GM12878 (cell line): Measurements from ENCODE around the gene PPM1G. TPM values are rescaled to one million over a fixed set of nuclear protein-coding genes. Genes with fewer than 3 reads are reported as not detected.
A peak's percentile ranks its signal among the peaks of the same experiment; 100 is the strongest.

Source experiments
- ATAC-seq: fragments of 200-7000 bp; cut with Tn5 transposase; 3 replicates; pipeline ENCODE4 v1.9.1; 2020; ENCODE audit warnings: mild to moderate bottlenecking, moderate library complexity
- BruUV-seq: library from RNA; stranded (reverse); fragments of 400-500 nt; replicated peaks from 2 replicates; lab custom pipeline; 2021; lab: Mats Ljungman, UMichigan
- CTCF ChIA-PET: fragments of 300-600 bp; sonication (Branson Sonifier 250); formaldehyde crosslinking; extraction: SDS; loops from one replicate; lab custom pipeline; 2021; ENCODE audit warnings: inconsistent platforms; lab: Yijun Ruan, JAX
- POLR2A ChIA-PET: fragments of 350-600 bp; formaldehyde crosslinking; extraction: SDS; loops from one replicate; lab custom pipeline; 2021; ENCODE audit warnings: inconsistent platforms; lab: Charles Lee
- RAD21 ChIA-PET: fragments of 300-600 bp; sonication (Branson Sonifier 250); formaldehyde crosslinking; loops from one replicate; lab custom pipeline; 2023; ENCODE audit warnings: antibody characterized with exemption; ENCODE audit not compliant: unreplicated experiment; lab: Charles Lee
- SMC1A ChIA-PET: fragments of 300-600 bp; sonication (Branson Sonifier 250); formaldehyde crosslinking; loops from one replicate; lab custom pipeline; 2023; ENCODE audit not compliant: unreplicated experiment, uncharacterized antibody; lab: Charles Lee
- DNase-seq: peaks from one replicate; pipeline ENCODE4 v3.0.0-alpha.2; 2011; ENCODE audit warnings: low read depth, low spot score
- FAIRE-seq: peaks from 3 replicates; lab custom pipeline; 2011; peaks lifted over from hg19 to GRCh38; lab: Jason Lieb, UNC
- H2AFZ ChIP-seq: 2 replicates; pipeline ENCODE4 v1.6.0; 2011; ENCODE audit warnings: low read depth, low read length, control low read depth; ENCODE audit not compliant: control insufficient read depth
- H3K27ac ChIP-seq: 2 replicates; pipeline ENCODE4 v1.5.1; 2011; ENCODE audit warnings: control low read depth; ENCODE audit not compliant: control insufficient read depth, insufficient read depth
- H3K27me3 ChIP-seq, 2 experiments: replicated peaks in 1 of 2; 2 replicates each; pipeline versions ENCODE4 v1.6.0 to v1.6.1; 2011; ENCODE audit warnings: low read length in 1 of 2; ENCODE audit not compliant: control insufficient read depth in 2 of 2, insufficient read depth in 2 of 2
- H3K36me3 ChIP-seq, 2 experiments: 2 replicates each; pipeline ENCODE4 v1.5.1; 2011; ENCODE audit warnings: low read length in 1 of 2; ENCODE audit not compliant: control insufficient read depth in 2 of 2, insufficient read depth in 2 of 2
- H3K4me1 ChIP-seq: 2 replicates; pipeline ENCODE4 v1.6.1; 2011; ENCODE audit warnings: mild to moderate bottlenecking, low read length, moderate library complexity, mixed read lengths; ENCODE audit not compliant: control insufficient read depth, insufficient read depth
- H3K4me2 ChIP-seq: 2 replicates; pipeline ENCODE4 v1.6.0; 2011; ENCODE audit warnings: control low read depth; ENCODE audit not compliant: control insufficient read depth, insufficient read depth
- H3K4me3 ChIP-seq: fragments of 200-600 bp; sonication (generic); 2 replicates; pipeline ENCODE4 v1.5.1; 2016
- H3K79me2 ChIP-seq: 2 replicates; pipeline ENCODE4 v1.6.0; 2011; ENCODE audit warnings: low read length; ENCODE audit not compliant: control insufficient read depth, insufficient read depth
- H3K9ac ChIP-seq: 2 replicates; pipeline ENCODE4 v1.8.0; 2011; ENCODE audit warnings: low read length, control low read depth, mixed read lengths; ENCODE audit not compliant: control insufficient read depth, insufficient read depth
- H3K9me3 ChIP-seq: replicated peaks from 3 replicates; pipeline ENCODE4 v1.5.1; 2011; ENCODE audit warnings: mild to moderate bottlenecking, low read length; ENCODE audit not compliant: control insufficient read depth, insufficient read depth
- H4K20me1 ChIP-seq: 2 replicates; pipeline ENCODE4 v1.6.0; 2011; ENCODE audit not compliant: control insufficient read depth, insufficient read depth
- ATF7 ChIP-seq: fragments of 450-650 bp; IDR thresholded peaks from 2 replicates; pipeline ENCODE4 v1.6.1; 2016; ENCODE audit warnings: low read depth, mild to moderate bottlenecking
- CHD1 ChIP-seq: IDR thresholded peaks from 2 replicates; pipeline ENCODE4 v1.6.1; 2012; ENCODE audit warnings: low read depth, low read length, improper control_type of control experiment
- DPF2 ChIP-seq: fragments of 450-650 bp; IDR thresholded peaks from 2 replicates; pipeline ENCODE4 v1.6.1; 2017; ENCODE audit warnings: mild to moderate bottlenecking
- EGR1 ChIP-seq, 2 experiments: IDR thresholded peaks; 1 replicate in 1 of 2; 2 replicates in 1 of 2; pipeline ENCODE4 v1.6.1; 2011 to 2012; ENCODE audit warnings: low read depth in 2 of 2, low read length in 2 of 2, borderline replicate concordance in 1 of 2, mild to moderate bottlenecking in 1 of 2, moderate library complexity in 1 of 2
- PAX5 ChIP-seq: IDR thresholded peaks from 2 replicates; pipeline ENCODE4 v1.6.1; 2011; ENCODE audit warnings: low read depth, low read length, borderline replicate concordance
- POU2F2 ChIP-seq: IDR thresholded peaks from 3 replicates; pipeline ENCODE4 v1.6.1; 2011; ENCODE audit warnings: low read depth, mild to moderate bottlenecking, low read length, borderline replicate concordance
- SIX5 ChIP-seq: IDR thresholded peaks from 2 replicates; pipeline ENCODE4 v1.6.1; 2011; ENCODE audit warnings: mild to moderate bottlenecking, low read depth, low read length, moderate library complexity; ENCODE audit not compliant: severe bottlenecking
- SMAD5 ChIP-seq: IDR thresholded peaks from 2 replicates; pipeline ENCODE4 v1.6.1; 2016; ENCODE audit warnings: antibody characterized with exemption, low read depth
- SMC3 ChIP-seq: IDR thresholded peaks from 2 replicates; pipeline ENCODE4 v1.6.1; 2011; ENCODE audit warnings: low read length, improper control_type of control experiment, borderline replicate concordance
- SP1 ChIP-seq: IDR thresholded peaks from one replicate; pipeline ENCODE4 v1.6.1; 2011; ENCODE audit warnings: low read depth, low read length
- YY1 ChIP-seq: IDR thresholded peaks from 2 replicates; pipeline ENCODE4 v1.6.1; 2011; ENCODE audit warnings: low read depth, mild to moderate bottlenecking, low read length
- ZNF622 ChIP-seq: fragments of 450-650 bp; IDR thresholded peaks from 2 replicates; pipeline ENCODE4 v1.6.1; 2017; ENCODE audit warnings: mild to moderate bottlenecking, inconsistent platforms
- WGBS: methylation state at CpG from one replicate; pipeline ENCODE4 v1.1.6; 2016; ENCODE audit warnings: low lambda C conversion rate; ENCODE audit not compliant: insufficient replicate concordance, insufficient coverage; ENCODE audit errors: missing lambda C conversion rate; 5-methylcytosine and 5-hydroxymethylcytosine counted together
- in situ Hi-C: fragments of 300-500 bp; cut with MboI; formaldehyde crosslinking; loops from 9 replicates; pipeline ENCODE4 v1.14.3; 2018; ENCODE audit warnings: mixed read lengths
- intact Hi-C: fragments of 100-400 bp; cut with micrococcal nuclease; formaldehyde crosslinking; loops from one replicate; pipeline ENCODE4 v1.14.2; 2022; ENCODE audit not compliant: unreplicated experiment
- polyA plus RNA-seq, 11 experiments: library from polyadenylated mRNA; depleted of rRNA in 4 of 11; unstranded in 6 of 11; stranded (reverse) in 5 of 11; fragments of >200 nt; fragmentation: Nextera tagmentation in 4 of 11; fragmentation: Illumina TruSeq in 1 of 11; extraction: Ambion mirVana in 4 of 11; extraction: Trizol in 1 of 11; gene quantifications; 1 replicate in 1 of 11; 2 replicates in 10 of 11; pipeline versions ENCODE4 v1.2.1 to v1.2.3, GENCODE V29; 2011 to 2016; ENCODE audit warnings: inconsistent platforms in 2 of 11, missing spikeins in 2 of 11, low read depth in 1 of 11
- total RNA-seq, 4 experiments: library from RNA; depleted of rRNA in 3 of 4; stranded (reverse); fragments of >200 nt in 3 of 4; fragmentation: Illumina TruSeq in 1 of 4; extraction: Trizol in 1 of 4; gene quantifications; 2 replicates each; pipeline versions ENCODE4 v1.2.1 to v1.2.3, GENCODE V29; 2013 to 2021
- TF ChIP-seq, protein P1 (sequence below): fragments of 450-650 bp; IDR thresholded peaks from 2 replicates; pipeline ENCODE4 v1.6.1; 2016; ENCODE audit warnings: mild to moderate bottlenecking
- TF ChIP-seq, protein P2 (sequence below): fragments of 450-650 bp; IDR thresholded peaks from 2 replicates; pipeline ENCODE4 v1.6.1; 2017; ENCODE audit warnings: mild to moderate bottlenecking, low read depth, inconsistent platforms; ENCODE audit not compliant: poor library complexity, severe bottlenecking
- TF ChIP-seq, protein P3 (sequence below): fragments of 450-650 bp; IDR thresholded peaks from 2 replicates; pipeline ENCODE4 v1.6.1; 2016; ENCODE audit warnings: mild to moderate bottlenecking, moderate library complexity, borderline replicate concordance

PPM1G gene
- total and polyA plus RNA-seq, 10 of the 15 experiments (the other 5 are each of a cell fraction or from before 2014, with no cell fraction given) = 68.8 to 171 (median 121) TPM

DNA sequence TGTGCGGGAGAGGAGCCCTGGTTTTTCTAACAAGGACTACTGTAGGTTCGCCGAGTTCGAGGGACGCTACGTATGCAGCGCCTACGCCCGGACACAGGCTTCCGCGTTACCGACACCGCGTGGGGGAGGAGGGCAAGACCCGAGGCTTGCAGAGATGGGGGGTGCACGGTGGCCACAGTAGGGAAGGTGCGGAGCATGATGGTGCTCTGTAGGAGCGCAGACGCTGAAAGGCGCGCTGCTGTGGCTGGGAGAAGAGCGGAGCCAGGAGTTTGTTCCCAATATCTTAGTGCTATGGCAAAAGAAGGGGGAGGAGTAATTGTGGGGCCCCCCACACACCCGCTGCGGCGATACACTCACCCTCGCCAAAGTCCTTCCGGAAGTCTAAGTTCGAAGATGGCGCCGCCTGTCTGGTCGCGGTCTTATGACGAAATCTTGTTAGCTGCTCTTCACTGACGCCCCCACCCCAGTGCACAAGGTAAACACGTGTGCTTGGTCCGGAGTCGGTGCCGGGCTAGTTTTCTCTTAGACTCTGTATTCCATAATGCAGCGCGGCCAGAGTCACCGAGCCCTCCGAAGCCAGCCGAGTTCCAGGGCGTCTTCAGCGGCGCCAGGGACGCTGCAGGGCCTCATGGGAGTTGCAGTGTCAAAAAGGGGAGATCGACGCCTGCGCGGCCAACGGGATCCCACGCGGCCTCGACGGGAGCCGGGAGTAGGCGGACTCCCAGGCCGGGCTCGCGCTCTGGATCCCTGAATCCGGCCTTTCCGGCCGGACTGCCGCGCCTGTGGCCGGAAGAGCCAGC lies 52.8 kb downstream of the PPM1G start, which contains the start of gene GTF3C2:
TSS of gene GTF3C2 (minus strand) at position 383 of the 800 bp plus-strand sequence. CDS start 13,210 bp downstream, outside the sequence.
- Histone ChIP-seq H3K9me3 (no peaks in the 10 kb centered on the region), H3K4me2 (peak within 1 kb of the TSS; percentile 51), H3K4me3 (peak within 1 kb of the TSS; percentile 97), H3K27me3 (no peaks in the 10 kb centered on the region), H3K4me1 (no peaks in the 10 kb centered on the region; the same call in 1 of the 2 replicates), H2AFZ (peak within 1 kb of the TSS; percentile 98), H3K79me2 (peaks cover 62% of the 10 kb centered on the region), H3K36me3 (no peaks in the 10 kb centered on the region), H3K9ac (peak within 1 kb of the TSS; percentile 99), H3K27ac (peak within 1 kb of the TSS; percentile 96), H4K20me1 (no peaks in the 10 kb centered on the region)
- ChIA-PET POLR2A (interaction anchor here (0.7 to 2.8 kb wide), 6 partner anchors 13 to 72 kb away, joined by 3 to 10 read pairs (median 6); partner anchors contain the start of genes EIF2B4, NRBP1 and ZNF513), CTCF (interaction anchor here (0.9 to 1.5 kb wide), 6 partner anchors 13 to 327 kb away, joined by 3 to 8 read pairs (median 5); no protein-coding TSS in a partner anchor), RAD21 (interaction anchor here (0.7 kb wide), 1 partner anchor 23 kb away, joined by 3 read pairs; no protein-coding TSS in a partner anchor), SMC1A (interaction anchor here (1.0 to 2.1 kb wide), 3 partner anchors 9 to 34 kb away, joined by 3 to 11 read pairs (median 5); partner anchors contain the start of gene MPV17)
- BruUV-seq = TSS peak; percentile 70
- FAIRE-seq (peak; percentile 56), ATAC-seq (peak; percentile 91), DNase-seq (peak; percentile 88)
- intact Hi-C loops = loop anchor here (1.0 to 10.0 kb wide), 2 partner anchors 14 to 142 kb away; partner anchors contain the start of genes ATRAID, CAD, EIF2B4 and SLC5A6
- under 1% methylated on average over 63 of the region's 67 CpGs for WGBS
- in situ Hi-C loops = no loop called here
- TF ChIP-seq, protein P1, sequence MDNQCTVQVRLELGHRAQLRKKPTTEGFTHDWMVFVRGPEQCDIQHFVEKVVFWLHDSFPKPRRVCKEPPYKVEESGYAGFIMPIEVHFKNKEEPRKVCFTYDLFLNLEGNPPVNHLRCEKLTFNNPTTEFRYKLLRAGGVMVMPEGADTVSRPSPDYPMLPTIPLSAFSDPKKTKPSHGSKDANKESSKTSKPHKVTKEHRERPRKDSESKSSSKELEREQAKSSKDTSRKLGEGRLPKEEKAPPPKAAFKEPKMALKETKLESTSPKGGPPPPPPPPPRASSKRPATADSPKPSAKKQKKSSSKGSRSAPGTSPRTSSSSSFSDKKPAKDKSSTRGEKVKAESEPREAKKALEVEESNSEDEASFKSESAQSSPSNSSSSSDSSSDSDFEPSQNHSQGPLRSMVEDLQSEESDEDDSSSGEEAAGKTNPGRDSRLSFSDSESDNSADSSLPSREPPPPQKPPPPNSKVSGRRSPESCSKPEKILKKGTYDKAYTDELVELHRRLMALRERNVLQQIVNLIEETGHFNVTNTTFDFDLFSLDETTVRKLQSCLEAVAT = peak; percentile 63
- no peak for TF ChIP-seq DPF2
- peak; percentile 97 for TF ChIP-seq ATF7
- peak; percentile 98 for TF ChIP-seq YY1
- no peak for TF ChIP-seq SMC3
- TF ChIP-seq, protein P2, sequence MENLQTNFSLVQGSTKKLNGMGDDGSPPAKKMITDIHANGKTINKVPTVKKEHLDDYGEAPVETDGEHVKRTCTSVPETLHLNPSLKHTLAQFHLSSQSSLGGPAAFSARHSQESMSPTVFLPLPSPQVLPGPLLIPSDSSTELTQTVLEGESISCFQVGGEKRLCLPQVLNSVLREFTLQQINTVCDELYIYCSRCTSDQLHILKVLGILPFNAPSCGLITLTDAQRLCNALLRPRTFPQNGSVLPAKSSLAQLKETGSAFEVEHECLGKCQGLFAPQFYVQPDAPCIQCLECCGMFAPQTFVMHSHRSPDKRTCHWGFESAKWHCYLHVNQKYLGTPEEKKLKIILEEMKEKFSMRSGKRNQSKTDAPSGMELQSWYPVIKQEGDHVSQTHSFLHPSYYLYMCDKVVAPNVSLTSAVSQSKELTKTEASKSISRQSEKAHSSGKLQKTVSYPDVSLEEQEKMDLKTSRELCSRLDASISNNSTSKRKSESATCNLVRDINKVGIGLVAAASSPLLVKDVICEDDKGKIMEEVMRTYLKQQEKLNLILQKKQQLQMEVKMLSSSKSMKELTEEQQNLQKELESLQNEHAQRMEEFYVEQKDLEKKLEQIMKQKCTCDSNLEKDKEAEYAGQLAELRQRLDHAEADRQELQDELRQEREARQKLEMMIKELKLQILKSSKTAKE = peak; percentile 25
- TF ChIP-seq POU2F2 = 0 out of 3 replicates have a peak, but pooled peaks have one; percentile 12
- peak; percentile 22 for TF ChIP-seq SP1
- TF ChIP-seq EGR1 (IDR thresholded peaks at IDR 0.05; ENCODE audit: borderline replicate concordance in 1 of 2, low read depth in 2 of 2, low read length in 2 of 2) = peak in 1 of 2 experiments; percentile 41; a peak in 1 of 3 replicates
- TF ChIP-seq SIX5 = peak; percentile 72
- TF ChIP-seq SMAD5 = no peak
- peak; percentile 93; the same call in 1 of the 2 replicates for TF ChIP-seq CHD1
- no peak for TF ChIP-seq ZNF622
- TF ChIP-seq, protein P3, sequence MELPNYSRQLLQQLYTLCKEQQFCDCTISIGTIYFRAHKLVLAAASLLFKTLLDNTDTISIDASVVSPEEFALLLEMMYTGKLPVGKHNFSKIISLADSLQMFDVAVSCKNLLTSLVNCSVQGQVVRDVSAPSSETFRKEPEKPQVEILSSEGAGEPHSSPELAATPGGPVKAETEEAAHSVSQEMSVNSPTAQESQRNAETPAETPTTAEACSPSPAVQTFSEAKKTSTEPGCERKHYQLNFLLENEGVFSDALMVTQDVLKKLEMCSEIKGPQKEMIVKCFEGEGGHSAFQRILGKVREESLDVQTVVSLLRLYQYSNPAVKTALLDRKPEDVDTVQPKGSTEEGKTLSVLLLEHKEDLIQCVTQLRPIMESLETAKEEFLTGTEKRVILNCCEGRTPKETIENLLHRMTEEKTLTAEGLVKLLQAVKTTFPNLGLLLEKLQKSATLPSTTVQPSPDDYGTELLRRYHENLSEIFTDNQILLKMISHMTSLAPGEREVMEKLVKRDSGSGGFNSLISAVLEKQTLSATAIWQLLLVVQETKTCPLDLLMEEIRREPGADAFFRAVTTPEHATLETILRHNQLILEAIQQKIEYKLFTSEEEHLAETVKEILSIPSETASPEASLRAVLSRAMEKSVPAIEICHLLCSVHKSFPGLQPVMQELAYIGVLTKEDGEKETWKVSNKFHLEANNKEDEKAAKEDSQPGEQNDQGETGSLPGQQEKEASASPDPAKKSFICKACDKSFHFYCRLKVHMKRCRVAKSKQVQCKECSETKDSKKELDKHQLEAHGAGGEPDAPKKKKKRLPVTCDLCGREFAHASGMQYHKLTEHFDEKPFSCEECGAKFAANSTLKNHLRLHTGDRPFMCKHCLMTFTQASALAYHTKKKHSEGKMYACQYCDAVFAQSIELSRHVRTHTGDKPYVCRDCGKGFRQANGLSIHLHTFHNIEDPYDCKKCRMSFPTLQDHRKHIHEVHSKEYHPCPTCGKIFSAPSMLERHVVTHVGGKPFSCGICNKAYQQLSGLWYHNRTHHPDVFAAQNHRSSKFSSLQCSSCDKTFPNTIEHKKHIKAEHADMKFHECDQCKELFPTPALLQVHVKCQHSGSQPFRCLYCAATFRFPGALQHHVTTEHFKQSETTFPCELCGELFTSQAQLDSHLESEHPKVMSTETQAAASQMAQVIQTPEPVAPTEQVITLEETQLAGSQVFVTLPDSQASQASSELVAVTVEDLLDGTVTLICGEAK = peak; percentile 78; the same call in 1 of the 2 replicates
- TF ChIP-seq PAX5 = no peak
